Measurements from ENCODE around the gene YJEFN3. TPM values are rescaled to one million over a fixed set of nuclear protein-coding genes. Genes with fewer than 3 reads are reported as not detected.

YJEFN3 gene
- total and polyA plus RNA-seq, 4 donors = 0.19 to 0.88 (median 0.63) TPM

GRCh38 chr19:19495614-19496603 lies 32.8 kb upstream of the YJEFN3 start:
- no peak overlapping the region for H3K27ac ChIP-seq (ENCODE audit: low read depth in 1 of 2, low read length in 2 of 2)
- no peak for TF ChIP-seq TAF1 (conservative IDR thresholded peaks at IDR 0.05)
- TF ChIP-seq HNF4A (conservative IDR thresholded peaks at IDR 0.05) = no peak
- no peak for TF ChIP-seq ZBTB33 (IDR thresholded peaks at IDR 0.05)
- TF ChIP-seq SP1 (IDR thresholded peaks at IDR 0.05) = no peak
- TF ChIP-seq EGR1 (IDR thresholded peaks at IDR 0.05; ENCODE audit: low read depth in 2 of 2) = no peak
- TF ChIP-seq RAD21 (IDR thresholded peaks at IDR 0.05) = no peak
- no peaks in the 10 kb centered on the region for H3K9me3 ChIP-seq (ENCODE audit: control insufficient read depth in 4 of 4, low read length in 3 of 4)
- H3K9ac ChIP-seq (ENCODE audit: low read depth in 1 of 2, low read length in 2 of 2) = no peak overlapping the region
- 92% methylated on average over 30 of the region's 30 CpGs for WGBS
- no peak for DNase-seq (ENCODE audit: low spot score)
- H3K36me3 ChIP-seq (ENCODE audit: control insufficient read depth in 4 of 4, insufficient read depth in 3 of 4, low read depth in 1 of 4, low read length in 3 of 4) = peaks cover 6 to 65% (median 42%) of the 10 kb centered on the region in 4 donors
- H3K4me3 ChIP-seq (ENCODE audit: low read depth in 1 of 3, low read length in 3 of 3) = no peak overlapping the region
- no peaks in the 10 kb centered on the region for H3K27me3 ChIP-seq (ENCODE audit: control insufficient read depth in 4 of 4, insufficient read depth in 4 of 4, low read length in 3 of 4)
- peaks cover 0 to 15% (median 8%) of the 10 kb centered on the region in 4 donors for H3K4me1 ChIP-seq (ENCODE audit: control insufficient read depth in 4 of 4, insufficient read depth in 4 of 4, low read length in 3 of 4)

- Histone ChIP-seq H3K27ac (ENCODE audit: low read depth in 1 of 2, low read length in 2 of 2) (no peak overlapping the region), H3K4me1 (ENCODE audit: control insufficient read depth in 4 of 4, insufficient read depth in 4 of 4, low read length in 3 of 4) (peaks cover 0 to 11% (median 7%) of the 10 kb centered on the region in 4 donors), H3K27me3 (ENCODE audit: control insufficient read depth in 4 of 4, insufficient read depth in 4 of 4, low read length in 3 of 4) (no peaks in the 10 kb centered on the region), H3K9me3 (ENCODE audit: control insufficient read depth in 4 of 4, low read length in 3 of 4) (no peaks in the 10 kb centered on the region), H3K4me3 (ENCODE audit: low read depth in 1 of 3, low read length in 3 of 3) (no peak overlapping the region), H3K9ac (ENCODE audit: low read depth in 1 of 2, low read length in 2 of 2) (no peak overlapping the region), H3K36me3 (ENCODE audit: control insufficient read depth in 4 of 4, insufficient read depth in 3 of 4, low read depth in 1 of 4, low read length in 3 of 4) (peaks cover 11 to 84% (median 52%) of the 10 kb centered on the region in 4 donors)
- 96% methylated on average over 33 of the region's 33 CpGs for WGBS
- DNase-seq (ENCODE audit: low spot score) = no peak
- TF ChIP-seq CTCF (IDR thresholded peaks at IDR 0.05; ENCODE audit: low read depth, low read length, missing input control) = no peak
- TF ChIP-seq RAD21 (IDR thresholded peaks at IDR 0.05) = no peak
- TF ChIP-seq ZBTB33 (IDR thresholded peaks at IDR 0.05) = no peak
- TF ChIP-seq REST (IDR thresholded peaks at IDR 0.05) = no peak
- no peak for TF ChIP-seq FOXA1 (IDR thresholded peaks at IDR 0.05)
- TF ChIP-seq SP1 (IDR thresholded peaks at IDR 0.05) = no peak
- TF ChIP-seq GABPA (IDR thresholded peaks at IDR 0.05 in 1 of 2, conservative IDR thresholded peaks at IDR 0.05 in 1 of 2) = no peak
- TF ChIP-seq JUND (IDR thresholded peaks at IDR 0.05) = no peak
- no peak for TF ChIP-seq EGR1 (IDR thresholded peaks at IDR 0.05; ENCODE audit: low read depth in 2 of 2)
- TF ChIP-seq YY1 (IDR thresholded peaks at IDR 0.05) = no peak
- TF ChIP-seq HNF4G (IDR thresholded peaks at IDR 0.05) = no peak
Observed at GRCh38 chr19:19498255-19498991, 30.3 kb upstream of the YJEFN3 start.
